ENCODE data around the gene CBLN1.

CBLN1 gene

DNA sequence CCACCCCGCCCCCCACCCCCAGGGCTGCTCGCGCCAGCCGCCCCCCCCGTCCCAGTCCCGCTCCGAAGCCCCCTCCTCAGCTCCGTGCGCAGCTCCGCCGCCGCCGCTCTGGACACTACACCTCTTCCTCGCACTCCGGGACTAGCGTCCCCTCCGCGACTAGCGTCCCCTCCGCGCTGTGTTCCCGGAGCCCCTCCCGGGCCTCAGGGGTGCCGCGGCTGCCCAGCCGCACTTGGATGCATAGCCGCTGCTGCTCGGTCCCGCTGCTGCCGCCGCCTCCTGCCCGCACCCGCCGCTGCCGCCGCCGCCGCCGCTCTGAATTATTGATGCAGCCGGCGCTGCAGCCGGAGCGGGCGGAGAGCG is at the start of gene CBLN1:
Gene CBLN1 (minus strand): TSS at position 359 of the 363 bp plus-strand sequence. CDS start 373 bp downstream, outside the sequence.
- no peak for DNase-seq (ENCODE audit: low read depth in 3 of 3, low spot score in 1 of 3)

DNA sequence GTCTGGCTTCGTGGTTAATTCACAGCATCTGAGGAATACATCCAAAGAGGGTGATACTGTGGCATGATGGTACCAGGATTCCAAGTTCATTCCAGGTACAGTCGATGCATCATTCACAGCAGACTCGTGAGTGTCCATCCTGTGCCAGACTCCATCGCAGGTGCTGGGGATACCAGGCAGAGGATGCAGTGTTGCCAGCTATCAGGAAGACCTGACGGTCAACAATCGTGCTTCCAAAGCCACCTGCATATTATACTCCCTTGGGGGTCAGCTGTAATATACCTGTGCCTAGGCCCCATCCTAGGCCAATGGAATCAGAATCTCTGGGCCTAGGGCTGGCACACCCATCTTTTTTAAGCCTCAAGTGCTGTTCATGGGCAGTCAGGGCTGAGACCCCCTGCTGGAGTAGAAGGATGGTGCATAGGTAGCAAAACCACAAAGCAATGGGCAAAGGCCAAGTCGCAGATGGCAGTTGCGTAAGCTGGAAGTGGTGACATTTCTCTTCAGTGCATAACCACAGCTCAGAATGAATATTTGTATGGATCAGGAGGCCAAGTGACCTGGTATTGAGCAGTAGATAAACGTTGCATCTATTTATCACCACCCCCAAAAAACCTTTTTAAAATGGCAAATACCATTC is 49.0 kb upstream of the CBLN1 start:
- DNase-seq (ENCODE audit: low read depth in 3 of 3, low spot score in 1 of 3), result no peak

DNA sequence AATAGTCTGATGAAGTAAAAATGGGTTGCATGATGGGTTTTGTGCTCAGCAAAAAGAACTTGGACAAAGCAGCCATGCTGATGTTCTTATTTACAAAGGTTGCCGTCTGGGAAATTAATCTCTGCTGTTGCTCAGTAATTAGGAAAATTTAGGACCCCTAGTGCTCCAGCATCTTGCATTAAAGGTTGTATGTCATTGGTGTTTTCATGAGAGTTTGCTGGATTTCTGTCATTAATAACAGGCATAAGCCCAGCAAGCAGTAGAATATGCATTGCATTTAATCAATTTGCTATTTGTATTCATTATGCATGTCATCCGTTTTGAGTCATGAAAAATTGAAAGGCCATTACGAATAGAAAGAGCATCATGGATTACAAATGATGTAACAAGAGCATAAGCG is 46.7 kb upstream of the CBLN1 start:
- no peak for DNase-seq (ENCODE audit: low read depth in 3 of 3, low spot score in 1 of 3)

DNA sequence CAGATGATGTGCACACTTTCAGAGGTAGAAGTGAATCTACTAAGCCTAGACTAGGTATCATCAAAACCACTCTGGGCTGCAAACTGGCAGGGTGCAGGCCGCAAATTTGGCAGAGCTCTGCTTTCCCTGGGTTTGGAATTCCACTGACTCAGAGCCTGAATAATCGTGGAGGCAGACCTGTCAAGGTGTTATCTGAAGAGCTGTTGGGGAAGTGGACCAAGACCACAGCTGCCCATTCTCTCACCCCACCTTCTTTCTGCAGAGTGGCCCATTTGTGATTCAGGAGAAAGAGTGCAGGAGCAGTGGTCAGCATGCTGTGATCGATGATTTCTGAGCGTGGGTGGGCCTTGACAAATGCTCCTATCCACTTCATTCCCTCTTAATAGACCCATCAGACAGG is 45.8 kb upstream of the CBLN1 start:
- no peak for DNase-seq (ENCODE audit: low read depth in 3 of 3, low spot score in 1 of 3)

DNA sequence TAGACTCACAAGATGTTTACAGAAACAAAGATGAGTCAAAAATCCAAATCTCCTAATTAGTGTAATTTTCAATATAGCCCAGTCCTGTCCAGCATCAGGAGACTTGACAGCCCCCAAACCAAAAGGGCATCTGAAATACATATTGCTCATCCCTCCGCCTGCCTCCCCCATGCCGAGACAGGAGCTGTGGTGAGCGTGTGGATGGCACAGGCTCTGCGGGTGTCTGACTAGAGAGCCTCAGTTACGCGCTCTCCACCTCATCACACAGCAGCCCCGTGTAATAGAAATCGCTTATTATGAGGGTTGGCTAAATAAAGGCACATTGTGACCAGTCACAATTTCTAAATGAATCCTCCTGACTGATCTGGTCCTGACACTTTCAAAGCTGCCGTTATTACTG is 43.1 kb upstream of the CBLN1 start:
- DNase-seq (ENCODE audit: low read depth in 3 of 3, low spot score in 1 of 3), result no peak

DNA sequence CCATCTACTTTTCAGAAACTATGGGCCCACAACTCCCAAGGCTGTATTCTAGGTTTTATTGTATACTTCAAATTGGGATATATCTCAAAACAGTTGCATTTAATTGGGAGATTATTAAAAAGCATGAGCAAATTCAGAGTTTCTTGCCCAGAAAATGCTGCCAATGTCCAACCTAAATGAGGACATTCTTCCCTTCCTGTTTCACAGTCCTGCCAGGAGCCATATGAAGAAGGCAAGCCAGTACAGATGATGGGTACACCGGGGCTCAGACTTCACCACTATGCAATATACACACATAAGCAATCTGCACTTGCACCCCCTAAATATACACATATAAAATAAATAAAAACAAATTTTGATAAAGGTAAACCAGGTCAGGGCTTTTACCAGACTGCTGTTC is 34.0 kb upstream of the CBLN1 start:
- DNase-seq (ENCODE audit: low read depth in 3 of 3, low spot score in 1 of 3), result no peak

DNA sequence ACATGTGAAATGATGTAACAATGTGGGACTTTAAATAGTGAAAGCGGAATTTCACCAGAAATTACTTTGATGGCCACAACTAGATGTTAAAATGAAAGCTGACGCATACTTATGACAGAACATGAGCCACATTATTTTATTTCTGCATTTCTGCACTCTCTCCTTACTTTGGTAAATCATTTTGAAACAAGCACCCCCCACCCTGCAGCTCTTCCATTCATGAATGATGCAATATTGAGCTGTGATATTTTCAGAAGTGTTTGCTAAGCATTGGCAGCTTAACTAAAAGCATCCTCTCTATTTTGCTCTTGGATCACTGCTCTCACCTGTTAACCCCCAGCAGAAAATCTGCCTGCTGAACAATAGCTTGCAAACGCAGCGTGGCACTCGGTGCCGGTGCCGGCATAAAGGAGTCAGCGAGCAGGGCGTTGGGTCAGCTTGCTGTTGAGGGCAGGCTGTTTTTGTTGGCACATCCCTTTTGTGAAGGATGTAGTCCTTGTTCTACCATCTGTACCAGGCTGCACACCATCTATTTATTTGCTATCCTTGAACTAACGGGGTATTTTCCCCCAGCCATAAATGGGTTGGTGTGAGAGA is 30.8 kb upstream of the CBLN1 start:
- DNase-seq (ENCODE audit: low read depth in 3 of 3, low spot score in 1 of 3), result no peak

DNA sequence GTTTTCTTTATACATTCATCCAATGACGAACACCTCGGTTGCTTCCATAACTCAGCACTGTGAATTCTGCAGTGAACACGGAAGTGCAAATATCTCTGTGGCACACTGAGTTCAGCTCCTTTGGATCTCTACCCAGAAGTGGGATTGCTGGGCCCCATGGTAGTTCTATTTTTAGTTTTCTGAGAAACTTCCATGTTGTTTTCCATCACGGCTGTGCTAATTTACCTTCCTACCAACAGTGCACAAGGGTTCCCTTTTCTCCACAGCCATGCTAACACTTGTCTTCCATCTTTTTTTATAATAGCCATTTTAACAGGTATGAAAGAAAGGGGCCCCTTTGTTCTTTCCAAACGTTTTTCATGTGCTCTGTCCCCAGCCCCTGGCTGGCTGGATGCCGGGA is 30.2 kb upstream of the CBLN1 start:
- no peak for DNase-seq (ENCODE audit: low read depth in 3 of 3, low spot score in 1 of 3)

DNA sequence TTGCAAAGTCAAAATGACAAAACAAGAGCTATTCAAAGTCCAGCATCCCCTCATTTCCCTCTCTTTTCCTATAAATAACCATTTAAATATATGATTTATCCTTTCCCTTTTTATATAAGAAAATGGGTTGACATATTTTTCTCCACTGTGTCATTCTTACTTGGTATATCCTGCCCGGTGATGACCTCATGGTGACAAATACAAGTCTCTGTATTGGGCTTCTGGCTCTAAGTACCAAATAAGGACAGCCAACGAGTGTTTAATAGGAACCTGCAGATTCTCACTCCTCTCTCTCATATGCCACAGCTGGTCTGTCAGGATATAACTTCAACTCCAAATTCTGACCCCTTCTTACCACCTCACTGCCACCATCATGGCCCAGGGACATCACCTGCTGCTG is 25.5 kb upstream of the CBLN1 start:
- no peak for DNase-seq (ENCODE audit: low read depth in 3 of 3, low spot score in 1 of 3)

DNA sequence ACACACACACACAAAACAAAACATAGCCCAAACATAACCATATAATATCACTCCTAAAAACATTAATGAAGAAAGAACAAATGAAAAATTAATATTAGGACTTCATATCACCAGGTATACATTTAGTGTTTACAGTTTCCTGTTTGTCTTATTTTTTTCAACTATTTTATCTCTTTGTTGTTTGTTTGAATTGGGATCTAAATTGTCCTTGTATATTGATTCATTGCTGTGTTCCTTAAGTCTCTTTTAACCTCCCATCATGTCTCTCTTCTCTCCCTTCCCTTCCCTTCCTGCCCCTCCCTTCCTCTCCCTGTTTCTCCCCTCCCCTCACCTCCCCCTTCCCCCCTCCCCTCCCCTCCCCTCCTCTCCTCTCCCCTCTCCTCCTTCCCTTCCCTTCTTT is 23.8 kb upstream of the CBLN1 start:
- DNase-seq (ENCODE audit: low read depth in 3 of 3, low spot score in 1 of 3), result no peak

DNA sequence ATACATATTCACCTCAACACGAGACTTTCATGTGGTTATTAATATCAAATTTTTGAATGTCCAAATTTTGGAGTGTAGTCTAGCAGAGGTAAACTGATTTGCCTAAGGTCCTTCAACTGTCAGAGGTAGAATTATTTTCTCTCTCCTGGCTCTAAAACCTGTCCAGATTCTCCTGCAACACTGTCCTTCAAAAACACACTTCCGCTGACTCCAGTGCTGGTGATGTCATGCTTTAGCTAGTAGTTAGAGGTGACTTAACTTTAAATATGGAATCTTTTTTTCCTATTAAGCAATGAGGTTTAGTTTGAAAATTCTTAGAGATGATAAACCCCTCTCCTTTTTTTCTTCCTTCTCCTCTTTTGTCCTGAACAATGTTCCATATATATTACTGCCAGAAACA is 10.8 kb upstream of the CBLN1 start:
- no peak for DNase-seq (ENCODE audit: low read depth in 3 of 3, low spot score in 1 of 3)

DNA sequence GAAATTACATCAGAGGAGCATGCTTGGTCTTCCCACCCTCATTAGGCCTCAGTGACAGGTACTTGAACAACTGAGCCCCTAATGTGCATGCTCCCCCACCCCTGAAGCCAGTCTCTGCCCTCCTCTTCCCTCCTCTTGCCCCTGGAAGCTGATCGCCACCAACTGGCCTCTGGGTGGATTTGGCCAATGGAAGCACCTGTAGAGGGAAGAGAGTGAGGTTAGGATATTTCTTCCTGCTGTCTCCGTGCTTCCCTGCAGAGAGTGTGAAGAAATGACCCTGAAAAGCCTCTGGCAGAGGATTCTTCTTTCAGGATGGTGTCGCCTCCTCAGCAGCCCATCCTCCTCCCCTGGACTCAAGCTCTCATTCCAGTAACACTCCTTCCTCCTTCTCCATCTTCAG is 5.9 kb upstream of the CBLN1 start:
- DNase-seq (ENCODE audit: low read depth in 3 of 3, low spot score in 1 of 3), result no peak

DNA sequence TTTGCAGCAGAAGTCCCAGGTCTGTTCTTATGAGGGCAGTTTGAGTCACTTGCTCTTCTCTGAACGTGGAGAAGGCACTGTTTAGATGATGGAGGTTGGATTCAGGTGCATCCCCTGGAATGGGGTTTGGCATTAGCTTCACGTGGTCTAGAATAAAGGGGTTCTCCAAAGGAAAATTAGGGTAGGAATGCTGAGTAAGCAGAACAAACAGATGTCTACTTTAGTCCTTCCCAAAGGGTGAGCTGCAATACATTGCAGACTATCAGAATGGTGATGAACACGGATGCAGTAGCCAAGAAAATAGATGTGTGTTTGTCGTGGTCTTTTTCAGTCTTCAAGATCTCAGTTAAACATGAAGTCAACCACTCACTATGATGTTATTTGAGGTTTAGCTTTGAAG is 3.3 kb upstream of the CBLN1 start:
- no peak for DNase-seq (ENCODE audit: low read depth in 3 of 3, low spot score in 1 of 3)

DNA sequence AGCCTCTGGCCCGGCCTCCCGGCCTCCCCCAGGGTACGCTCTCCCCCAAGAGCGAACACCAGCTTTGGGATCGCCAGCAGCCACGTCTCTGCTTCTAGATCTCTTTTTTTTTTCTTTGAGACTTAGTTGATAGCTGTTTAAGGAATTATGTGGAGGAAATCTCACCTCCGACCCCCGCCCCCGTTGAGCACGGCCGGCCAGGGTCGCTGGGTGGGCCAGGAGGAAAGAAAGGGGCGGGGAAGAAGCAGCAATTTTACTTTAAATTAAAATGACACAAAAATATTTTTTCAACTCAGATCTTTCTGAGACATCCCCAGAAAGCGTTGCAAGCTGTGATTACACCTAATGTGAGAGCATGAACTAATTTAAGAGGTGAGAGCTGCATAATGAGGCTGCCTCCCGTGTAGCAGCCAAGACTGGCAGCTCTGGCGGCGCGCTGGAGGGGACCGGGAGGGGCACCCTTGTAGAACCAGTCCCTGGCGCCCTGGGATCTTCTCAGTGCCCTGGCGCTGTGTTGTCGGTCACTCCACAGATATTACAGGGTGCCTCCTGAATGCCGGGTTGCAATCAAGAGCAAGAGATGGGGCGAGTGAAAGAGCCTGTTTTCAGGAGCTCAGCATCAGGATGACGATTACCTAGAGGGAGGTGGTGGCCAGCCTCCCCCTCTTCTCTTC is 1.9 kb upstream of the CBLN1 start:
- no peak for DNase-seq (ENCODE audit: low read depth in 3 of 3, low spot score in 1 of 3)

DNA sequence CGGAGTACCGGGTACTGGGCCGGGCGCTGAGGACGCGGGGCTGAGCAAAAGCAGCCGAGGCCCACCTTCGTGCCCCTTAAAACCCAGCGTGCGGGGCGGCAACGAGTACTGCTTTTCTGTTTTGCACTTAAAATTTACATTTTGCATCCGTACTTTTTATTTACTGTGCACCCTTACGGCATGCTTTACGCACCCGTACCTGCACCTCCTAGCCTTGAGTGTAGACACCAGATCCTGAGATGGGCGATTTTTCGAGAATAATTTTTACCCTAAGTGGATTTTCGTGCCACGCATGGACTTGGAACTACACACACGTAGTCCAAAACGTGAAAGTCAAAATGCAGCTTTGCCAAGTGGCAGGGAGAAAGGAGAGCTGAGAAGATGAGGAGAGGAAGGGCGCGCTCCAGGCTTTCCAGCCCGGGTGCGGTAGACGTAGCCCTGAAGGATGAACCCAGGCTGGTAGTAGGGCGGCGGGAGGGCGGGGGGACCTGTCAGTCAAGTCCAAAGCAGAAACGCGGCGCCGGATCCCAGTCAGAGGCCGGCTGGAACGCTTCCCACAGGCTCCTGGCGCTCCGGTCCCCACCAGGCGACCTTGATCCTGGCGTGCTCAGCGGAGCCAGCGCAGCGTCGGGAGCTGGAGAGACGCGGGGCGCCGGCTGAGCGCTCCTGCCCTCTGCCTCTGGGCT is 1.2 kb upstream of the CBLN1 start:
- DNase-seq (ENCODE audit: low read depth in 3 of 3, low spot score in 1 of 3), result no peak

DNA sequence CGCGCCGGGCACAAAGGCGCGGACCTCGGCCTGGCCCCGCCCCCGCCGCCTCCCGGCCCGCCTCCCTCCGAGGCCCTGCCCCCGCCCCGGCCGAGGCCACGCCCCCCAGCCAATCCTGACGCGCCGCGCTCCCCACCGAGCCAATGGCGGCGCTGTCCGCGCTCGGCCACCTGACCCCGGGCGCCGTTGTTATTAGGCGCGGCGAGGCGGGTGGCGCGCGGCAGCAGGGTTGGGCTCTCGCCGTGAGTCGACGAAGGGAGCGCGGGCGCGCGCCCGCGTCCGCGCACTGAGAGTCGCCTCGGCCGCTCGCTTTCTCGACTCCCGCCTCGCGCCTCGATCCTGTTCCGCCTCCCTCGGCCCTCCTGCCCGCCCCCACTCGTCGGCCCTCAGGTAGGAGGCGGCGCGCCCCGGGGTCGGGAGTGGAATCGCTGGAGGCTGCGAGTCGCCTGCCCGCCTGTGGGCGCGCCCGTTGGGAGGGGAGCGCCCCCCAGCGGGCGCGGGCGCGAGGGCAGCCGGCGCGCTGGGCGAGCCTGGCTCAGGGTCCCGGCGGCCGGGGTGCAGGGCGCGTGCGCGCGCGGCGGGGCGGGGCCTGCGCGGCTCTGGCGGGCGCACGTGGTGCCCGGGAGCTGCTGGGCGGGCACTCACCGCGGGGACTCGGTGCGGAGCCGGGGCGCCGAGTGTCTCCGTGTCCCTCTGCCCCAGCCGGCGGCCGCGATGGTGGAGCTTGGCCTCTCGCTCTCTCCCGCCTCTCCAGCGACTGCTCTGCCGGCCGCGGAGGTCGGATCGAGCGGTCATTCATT is 405 bp upstream of the CBLN1 start:
- peak in 1 of 3 donors; percentile 14 for DNase-seq (ENCODE audit: low read depth in 3 of 3, low spot score in 1 of 3)

DNA sequence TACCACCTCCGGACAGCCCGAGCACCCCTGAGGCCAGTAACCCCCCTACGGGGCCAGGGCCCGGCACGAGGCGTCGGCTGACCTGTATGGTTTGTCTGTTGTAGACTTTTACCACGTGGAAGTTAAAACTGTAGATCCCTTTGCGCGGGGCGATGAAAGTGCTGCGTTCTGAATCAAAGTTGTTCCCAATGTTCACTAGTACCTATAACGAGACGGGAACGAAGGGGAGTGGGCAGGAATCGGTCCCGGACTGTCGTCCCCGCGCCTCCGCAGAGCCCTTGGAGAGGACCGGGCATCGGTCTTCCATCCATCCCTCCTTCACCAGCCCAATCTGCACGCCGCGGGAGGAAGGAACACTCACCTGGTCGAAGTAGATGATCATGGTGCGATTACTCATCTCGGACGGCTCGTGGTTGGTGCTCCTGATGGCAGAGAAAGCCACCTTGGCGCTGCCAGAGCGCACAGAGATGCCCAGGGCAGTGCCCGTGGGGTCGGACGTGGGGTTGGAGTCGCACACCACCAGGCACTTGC is 732 bp downstream of the CBLN1 start:
- no peak for DNase-seq (ENCODE audit: low read depth in 3 of 3, low spot score in 1 of 3)

DNA sequence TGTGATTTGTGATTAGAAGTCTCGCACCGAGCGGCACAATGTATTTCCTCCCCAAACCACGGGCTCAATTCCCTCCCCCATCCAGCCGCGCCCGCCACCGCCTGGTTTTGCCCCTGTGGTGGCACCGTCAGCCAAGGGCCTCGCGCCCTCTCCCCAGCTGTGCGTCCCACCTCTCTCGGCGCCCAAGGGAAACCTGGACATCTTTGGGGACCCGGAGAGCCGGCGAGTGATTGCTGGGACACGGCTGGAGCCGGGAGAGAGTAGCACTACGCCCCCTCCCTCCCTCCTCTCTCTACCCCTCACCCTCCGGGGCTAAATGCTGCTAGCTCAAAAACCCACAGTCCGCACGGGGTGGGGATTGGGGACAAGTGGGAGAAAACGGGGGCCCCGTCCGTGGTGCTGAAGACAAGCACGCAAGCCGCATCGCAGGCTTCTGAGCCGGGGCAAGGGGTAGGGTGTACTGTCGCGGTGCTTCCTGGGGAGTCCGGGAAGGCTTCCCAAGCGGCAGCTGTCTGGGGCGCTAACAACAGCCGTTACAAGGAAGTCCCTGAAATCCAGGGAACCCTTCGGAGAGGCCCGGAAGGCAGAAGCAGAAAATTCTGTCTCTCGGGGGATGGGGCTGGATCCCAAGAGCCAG is 1.4 kb downstream of the CBLN1 start:
- DNase-seq (ENCODE audit: low read depth in 3 of 3, low spot score in 1 of 3), result no peak

DNA sequence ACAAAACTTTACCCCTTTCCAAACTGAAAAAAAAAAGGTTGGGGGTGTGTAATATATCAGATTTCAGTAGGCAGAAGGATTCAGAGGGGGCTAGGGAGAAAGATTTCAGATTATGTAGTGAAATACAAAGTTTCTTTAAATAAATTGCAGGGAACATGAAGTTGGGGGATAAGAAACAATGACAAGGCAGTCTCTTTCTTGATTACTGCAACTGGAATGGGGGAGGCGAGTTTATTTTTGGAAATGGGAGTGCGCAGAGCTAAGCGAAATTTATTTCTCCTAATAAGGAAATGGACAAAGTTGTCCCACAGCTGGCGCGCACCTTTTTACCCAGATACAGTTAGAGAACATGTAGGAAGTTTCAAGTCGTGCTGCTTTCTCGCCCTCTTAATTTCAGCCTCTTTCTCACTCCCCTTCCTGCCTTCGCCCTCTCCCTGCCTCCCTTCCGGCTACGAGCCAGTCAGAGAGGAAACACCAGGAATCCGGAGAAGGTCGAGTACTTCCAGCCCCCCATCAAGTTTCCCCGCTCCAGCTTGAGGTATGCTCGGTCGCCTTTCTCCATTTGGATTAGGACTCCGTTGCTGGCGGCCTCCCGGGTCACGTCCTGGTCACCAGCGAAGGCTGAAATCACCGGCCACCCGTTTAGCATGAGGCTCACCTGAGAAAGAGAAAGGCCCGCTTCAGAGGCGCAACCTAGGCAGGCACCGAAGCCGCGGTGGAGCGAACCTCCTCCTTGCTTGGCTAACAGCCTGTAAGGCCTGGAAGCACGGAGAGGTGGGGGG is 2.5 kb downstream of the CBLN1 start:
- no peak for DNase-seq (ENCODE audit: low read depth in 3 of 3, low spot score in 1 of 3)

DNA sequence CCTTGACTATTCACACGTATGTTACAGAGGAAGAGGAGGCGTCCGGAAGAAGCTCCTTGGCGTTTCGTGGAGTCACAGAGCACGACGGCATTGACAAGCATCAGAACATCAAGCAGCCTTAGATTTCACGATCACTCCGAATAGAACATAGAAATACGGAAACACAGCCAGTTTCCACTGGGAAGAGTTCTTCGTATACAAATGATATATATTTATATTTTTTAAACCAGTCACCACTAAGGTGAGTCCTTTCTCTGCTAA is 3.1 kb downstream of the CBLN1 start:
- no peak for DNase-seq (ENCODE audit: low read depth in 3 of 3, low spot score in 1 of 3)

All from stimulated activated CD4-positive, alpha-beta T cell treated with anti-CD3 and anti-CD28 coated beads, TNF-alpha, amount 100 ng/mL, for 1 hour (primary cell).